GM18498 (cell line): ENCODE results near the gene MRAS.
A peak's percentile ranks its signal among the peaks of the same experiment; 100 is the strongest.

Experiments used
- ATAC-seq: cut with Tn5 transposase; IDR thresholded peaks from one replicate; pipeline ENCODE4 v1.9.1; 2021; ENCODE audit warnings: mild to moderate bottlenecking, moderate library complexity; ENCODE audit not compliant: unreplicated experiment

Gene MRAS

DNA sequence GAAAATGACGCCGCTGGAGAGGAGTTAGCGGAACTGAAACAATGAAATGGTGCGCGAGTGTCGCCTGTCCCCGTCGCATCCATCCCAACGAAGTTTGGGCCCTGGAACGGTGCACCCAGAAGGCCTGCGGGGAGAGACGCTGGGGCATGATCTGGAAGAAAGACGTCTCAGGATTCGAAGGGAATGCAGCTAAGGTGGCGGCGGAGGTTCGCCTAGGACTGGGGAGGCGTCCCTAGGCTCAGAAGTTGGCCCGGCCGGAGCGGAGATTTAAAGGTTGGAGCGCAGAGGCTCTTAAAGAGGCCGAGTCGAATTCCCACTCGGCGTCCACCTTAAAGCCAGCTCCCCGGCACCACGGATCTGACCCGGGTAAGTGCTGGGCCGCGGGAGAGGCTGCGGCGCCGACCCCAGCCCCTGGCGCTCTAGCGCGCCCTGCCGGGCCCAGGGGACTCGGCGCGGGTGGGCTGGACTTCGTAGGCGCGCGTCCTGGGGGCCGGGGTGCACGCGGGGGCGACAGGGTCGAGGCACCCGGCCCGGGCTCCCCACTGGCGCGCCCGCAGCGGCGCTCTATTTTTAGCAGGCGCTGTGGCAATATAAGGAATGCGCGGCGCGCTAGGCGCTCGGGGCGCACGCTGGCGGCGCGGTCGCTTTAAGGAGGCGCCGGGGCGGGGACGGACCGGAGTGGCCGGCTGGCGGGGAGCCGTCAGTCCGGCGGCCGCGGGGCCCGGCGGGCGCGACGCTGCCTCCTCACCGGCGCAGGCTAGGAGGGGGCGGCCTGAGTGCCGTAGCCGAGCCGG lies at the start of gene MRAS:
TSS of gene MRAS (plus strand) at position 620 of the 794 bp plus-strand sequence. CDS start 24,305 bp downstream, outside the sequence.
- no peak for ATAC-seq

- no peak for ATAC-seq
Observed at GRCh38 chr3:138300647-138301046, 47.7 kb upstream of the MRAS start.

- ATAC-seq: no peak
Observed at GRCh38 chr3:138303474-138303873, 44.9 kb upstream of the MRAS start.

- no peak for ATAC-seq
Observed at GRCh38 chr3:138307899-138308298, 40.5 kb upstream of the MRAS start.

DNA sequence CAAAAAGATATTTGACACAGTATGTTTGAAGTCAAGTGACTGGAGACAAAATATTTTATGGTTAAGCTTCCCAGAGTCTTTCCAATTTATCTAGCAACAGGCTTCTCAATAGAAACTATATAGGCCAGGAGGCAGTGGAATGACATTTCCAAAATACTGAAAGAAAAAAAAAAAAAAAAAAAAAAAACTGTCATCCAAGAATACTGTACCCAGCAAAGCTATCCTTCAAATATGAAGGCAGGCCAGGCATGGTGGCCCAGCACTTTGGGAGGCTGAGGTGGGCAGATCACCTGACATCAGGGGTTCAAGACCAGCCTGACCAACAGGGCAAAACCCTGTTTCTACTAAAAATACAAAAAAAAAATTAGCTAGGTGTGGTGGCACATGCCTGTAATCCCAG lies 39.6 kb upstream of the MRAS start:
- ATAC-seq: no peak

DNA sequence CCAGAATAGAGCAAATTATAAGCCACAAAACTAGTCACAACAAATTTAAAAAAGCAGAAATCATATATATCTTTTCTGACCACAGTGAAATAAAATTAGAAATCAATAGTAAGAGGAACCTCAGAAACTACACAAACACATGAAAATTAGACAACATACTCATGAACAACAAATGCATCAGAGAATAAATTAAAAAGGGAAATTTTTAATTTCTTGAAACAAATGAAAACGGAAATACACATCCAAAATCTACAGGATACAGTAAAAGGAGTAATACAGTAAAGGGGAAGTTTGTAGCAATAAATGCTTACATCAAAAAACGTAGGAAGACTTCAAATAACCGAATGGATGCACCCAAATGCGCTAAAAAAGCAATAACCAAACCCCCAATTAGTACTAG lies 37.9 kb upstream of the MRAS start:
- ATAC-seq: no peak

GRCh38 chr3:138314751-138315150 lies 33.6 kb upstream of the MRAS start:
- no peak for ATAC-seq

GRCh38 chr3:138317687-138318086 lies 30.7 kb upstream of the MRAS start:
- ATAC-seq: no peak

DNA sequence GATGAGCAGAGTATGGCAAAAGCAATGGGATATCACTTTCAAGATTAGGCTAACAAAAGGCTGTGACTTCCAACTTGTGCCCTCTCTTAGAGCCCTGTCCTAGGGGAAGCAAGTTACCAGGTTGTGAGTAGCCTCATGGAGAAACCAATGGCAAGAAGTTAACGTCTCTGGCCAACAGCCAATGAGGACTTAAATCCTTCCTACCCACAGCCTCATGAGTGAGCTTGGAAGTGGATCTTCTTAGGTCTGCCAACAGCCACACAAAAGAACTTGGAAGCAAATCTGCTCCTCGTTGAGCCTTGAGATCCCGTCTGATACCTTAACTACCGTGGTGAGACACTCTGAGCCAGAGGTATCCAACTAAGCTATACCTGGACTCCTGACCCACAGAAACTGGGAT lies 24.4 kb upstream of the MRAS start:
- no peak for ATAC-seq

DNA sequence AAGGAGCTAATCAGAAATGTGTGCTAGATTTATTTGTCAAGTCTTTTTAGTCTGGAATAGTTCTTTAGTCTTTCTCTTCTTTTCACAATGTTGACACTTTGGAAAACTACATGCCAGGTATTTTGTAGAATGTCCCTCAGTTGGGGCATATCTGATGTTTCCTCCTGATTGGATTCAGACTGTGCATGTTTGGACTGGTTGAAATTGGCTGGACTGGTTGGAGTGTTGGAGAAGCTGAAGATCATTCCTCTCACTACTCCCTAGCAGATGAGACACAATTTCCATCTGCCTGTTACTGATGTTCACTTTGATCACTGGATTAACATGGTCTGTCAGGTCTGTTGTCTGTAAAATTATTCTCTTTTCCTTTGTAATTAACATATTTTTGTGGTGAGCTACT lies 22.4 kb upstream of the MRAS start:
- no peak for ATAC-seq

GRCh38 chr3:138326866-138327595 lies 21.3 kb upstream of the MRAS start:
- no peak for ATAC-seq

GRCh38 chr3:138327831-138328230 lies 20.5 kb upstream of the MRAS start:
- no peak for ATAC-seq

GRCh38 chr3:138328341-138328740 lies 20.0 kb upstream of the MRAS start:
- ATAC-seq: no peak

- ATAC-seq: peak; percentile 80
Observed at GRCh38 chr3:138329127-138329983, 19.0 kb upstream of the MRAS start, which contains the start of gene NME9. Gene NME9 (minus strand): TSS chr3:138329851. CDS start chr3:138329335, 516 bp downstream.

GRCh38 chr3:138329984-138330293 lies 18.4 kb upstream of the MRAS start:
- ATAC-seq: no peak

GRCh38 chr3:138331143-138331894 lies 17.1 kb upstream of the MRAS start:
- no peak for ATAC-seq

DNA sequence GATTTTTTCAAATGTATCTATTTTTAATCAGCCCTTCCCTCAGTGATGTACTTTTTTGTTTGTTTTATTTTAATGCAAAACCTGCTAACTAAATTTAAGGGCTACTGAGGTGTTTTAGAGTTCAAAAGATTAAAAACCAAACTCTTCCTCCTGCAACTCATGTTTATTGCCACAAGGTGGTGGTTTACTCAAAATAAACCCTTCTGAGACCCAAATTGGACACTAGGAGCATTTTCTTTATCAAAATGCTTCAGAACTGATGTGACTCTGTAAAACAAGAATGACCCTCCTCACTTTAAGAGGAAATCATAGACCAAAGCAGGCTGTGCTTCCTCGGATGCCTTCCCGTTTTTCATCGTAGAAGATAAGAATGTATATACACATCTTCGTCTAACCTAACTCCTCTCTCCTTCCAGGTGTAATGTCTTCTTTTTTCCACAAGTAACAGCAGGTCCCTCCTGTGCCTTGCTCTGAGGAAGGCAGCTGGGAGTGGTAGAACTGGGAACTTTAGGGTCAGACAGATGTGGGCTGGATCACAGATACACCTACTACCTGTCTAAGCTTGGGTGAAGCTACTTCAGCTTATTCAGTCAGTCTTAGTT lies 15.8 kb upstream of the MRAS start:
- no peak for ATAC-seq

DNA sequence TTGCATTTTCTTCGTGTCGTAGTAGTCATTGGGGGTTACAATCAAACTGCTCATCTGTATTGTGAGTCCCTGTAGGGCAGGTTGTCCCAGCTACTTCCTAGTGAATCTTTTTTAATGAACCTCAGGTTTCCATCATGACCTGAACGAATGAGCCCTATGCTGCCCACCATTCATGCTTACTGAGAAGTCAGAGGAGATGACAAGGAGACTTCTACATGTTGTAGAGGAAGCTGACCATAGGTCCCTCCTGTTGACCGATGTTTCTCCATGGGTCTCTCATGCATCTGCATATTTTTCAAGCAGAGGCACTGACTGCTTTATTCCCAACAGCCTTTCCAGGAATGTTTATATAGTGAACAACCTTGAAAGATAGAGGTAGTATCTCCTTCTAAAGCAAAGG lies 13.8 kb upstream of the MRAS start:
- ATAC-seq: no peak

- ATAC-seq: no peak
Observed at GRCh38 chr3:138336454-138336999, 11.9 kb upstream of the MRAS start.

DNA sequence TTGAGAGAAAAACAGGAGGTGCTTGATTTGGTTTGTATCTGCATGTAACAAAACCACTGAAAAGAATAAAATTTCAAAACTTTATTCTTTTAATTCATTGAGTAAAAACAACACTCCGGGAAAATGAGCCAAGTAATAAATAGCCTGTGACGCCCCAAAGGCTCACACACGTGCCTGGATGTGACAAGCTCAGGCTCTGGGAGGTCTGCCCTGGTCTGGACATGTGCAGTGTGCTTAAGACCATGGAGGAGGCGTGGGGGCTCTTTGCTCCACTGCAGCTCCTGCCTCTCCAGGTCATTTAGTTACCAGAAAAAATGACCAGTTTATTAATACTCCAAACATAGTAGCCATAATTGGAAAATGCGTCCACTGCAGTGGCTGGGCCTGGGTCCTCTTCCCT lies 10.1 kb upstream of the MRAS start:
- no peak for ATAC-seq
